Fibroblast of peridontal ligament (primary cell): Measurements from ENCODE around the gene FBXO10.
"Not testable (repeated sequence)": the region's sequence is repeated elsewhere in the genome, so short reads cannot be mapped to it uniquely, and the experiment has no call there.

Experiments used
- DNase-seq: peaks from one replicate; pipeline ENCODE4 v3.0.0-alpha.2; 2010; ENCODE audit errors: extremely low read depth

The FBXO10 gene

DNA sequence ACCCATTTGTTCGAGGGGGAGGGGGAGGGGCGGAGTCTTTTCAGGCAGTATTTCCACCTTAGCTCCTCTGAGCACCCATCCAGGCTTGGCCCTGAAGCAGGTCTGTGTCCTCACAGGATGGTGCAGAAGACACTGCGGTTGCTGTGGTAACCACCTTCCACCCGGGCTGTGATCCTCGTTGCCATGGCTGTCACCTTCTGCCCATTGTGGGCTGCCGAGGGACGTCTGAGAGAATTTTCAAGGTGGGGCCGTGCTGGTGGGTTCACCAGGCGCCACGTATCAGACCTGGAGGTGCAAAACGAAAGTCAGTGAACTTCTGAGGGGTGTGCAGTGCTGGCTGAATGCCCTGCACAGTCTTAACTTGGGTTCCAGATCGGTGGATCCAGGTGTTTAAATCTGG lies 63.7 kb downstream of the FBXO10 start:
- DNase-seq, result no peak

DNA sequence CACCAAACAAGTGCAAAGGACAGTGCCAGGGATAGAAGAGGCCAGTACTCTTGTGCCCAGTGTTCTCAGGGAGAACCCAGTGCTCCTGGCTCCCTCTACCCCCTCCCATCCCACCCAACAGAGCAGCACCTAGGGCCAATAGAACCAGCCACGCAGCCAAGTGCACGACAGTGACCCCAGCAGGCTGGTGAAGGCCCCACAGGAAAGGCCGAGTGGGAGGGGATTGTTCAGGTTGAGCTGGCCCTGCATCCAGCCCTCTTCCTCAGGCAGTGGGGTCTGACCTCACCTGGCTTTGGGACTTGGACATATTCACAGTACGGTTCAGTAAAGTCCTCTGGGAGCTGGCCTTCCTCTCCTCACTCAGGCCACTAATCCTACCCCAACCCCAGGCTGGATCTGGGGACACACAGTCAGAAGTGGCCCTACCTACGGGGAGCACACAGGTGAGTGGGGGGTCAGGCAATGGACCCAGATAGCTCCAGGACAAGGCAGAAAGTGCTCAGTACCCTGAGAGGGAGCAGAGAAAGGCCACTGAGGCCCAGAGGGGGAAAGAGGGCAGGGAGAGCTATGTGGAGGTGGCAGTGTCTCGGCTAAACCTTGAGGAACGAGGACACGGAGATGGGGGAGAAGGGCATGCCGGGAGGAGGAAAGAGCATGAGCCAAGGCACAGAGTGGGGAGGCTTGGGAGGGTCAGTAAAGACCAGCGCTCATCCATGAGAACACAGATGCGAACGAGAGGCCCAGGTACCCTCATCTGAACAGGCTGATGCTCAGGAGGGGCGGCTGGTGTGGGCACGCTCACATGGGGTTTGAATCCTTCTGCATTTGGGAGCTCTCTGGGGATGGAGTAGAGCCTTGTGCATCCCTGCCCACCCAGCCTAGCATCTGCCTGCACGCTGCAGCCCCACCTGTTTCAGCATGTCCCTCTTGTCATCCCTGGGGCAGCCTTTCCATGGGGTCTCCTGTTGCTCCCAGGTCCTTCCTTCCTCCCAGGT lies 64.9 kb downstream of the FBXO10 start:
- no peak for DNase-seq

DNA sequence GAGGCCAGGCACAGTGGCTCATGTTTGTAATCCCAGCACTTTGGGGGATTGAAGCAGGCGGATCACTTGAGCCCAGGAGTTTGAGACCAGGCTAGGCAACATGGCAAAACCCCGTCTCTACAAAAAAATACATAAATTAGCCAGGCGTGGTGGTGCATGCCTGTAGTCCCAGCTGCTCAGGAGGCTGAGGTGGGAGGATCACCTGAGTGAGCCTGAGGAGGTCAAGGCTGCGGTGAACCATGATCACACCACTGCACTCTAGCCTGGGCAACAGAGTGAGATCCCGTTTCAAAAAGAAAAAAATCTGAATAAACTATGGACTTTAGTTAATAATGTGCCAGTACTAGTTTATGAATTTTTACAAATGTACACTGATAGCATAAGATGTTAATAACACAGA lies 66.1 kb downstream of the FBXO10 start:
- DNase-seq, result not testable (repeated sequence)

DNA sequence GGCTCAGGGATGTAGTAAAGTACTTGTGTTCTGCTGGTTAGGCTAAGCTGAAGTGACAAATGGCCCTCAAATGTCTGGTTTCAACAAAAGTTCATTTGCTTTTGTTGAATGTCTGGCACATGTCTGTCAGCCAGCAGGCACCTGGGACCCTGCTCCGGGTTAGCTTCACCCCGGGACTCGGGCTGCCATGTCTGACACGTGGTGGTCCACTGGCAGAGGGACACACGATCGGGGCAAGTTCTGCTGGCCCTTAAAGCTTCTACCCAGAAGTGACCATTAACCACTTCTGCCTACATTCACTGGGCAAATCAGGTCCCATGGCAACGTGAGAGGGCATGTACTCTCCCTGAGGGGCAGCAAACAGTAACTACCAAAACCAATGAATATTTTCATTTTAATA lies 66.6 kb downstream of the FBXO10 start:
- no peak for DNase-seq

DNA sequence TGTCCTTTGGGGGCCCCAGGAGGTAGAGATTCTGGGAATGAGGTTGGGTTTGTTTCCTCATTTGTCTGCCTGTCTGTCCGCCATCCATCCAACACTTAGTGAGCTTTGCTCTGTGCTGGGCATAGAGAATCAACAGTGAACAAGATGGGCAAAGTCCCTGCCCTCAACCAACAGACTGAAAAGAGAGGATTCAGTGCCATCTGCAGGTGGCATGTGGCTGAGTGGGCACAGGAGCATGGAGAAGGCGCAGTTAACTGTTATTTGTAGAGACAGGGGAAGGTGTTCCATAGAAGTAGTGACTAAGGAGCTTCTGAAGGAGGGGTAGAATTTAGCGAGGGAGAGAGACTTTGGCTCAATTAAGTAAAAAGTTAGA lies 67.4 kb downstream of the FBXO10 start:
- no peak for DNase-seq

DNA sequence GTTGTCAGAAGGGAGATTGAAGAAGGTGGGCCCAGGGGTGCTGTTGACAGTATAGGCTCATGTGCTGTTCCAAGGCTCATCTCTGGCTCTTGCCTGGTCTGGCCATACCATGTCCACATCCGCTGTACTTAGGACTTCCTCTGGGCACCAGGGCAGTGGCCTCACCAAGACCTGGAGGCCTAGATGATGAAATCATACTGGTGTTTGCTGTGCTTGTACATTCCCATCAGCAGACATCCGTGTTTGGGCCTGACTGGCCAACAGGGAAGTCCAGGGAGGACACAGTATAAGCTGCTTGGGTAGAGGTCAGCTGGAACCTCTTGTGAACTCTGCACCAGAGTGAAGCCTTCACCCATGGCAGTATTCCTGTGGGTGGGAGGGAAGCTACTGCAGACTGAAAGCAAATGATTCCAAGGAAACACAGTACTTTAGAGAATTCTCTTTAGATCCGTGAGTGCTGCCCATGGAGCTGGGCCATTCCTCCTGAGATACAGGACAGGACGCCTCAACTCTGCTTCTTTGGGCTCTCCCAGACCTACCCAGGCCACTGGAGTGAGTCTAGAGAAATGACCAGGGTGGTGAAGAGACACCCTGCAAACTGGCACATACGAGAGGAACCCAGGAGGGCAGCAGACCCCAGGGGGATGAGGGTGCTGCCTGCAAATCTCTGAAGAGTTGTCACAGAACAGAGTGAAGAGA lies 67.9 kb downstream of the FBXO10 start:
- DNase-seq, result no peak

DNA sequence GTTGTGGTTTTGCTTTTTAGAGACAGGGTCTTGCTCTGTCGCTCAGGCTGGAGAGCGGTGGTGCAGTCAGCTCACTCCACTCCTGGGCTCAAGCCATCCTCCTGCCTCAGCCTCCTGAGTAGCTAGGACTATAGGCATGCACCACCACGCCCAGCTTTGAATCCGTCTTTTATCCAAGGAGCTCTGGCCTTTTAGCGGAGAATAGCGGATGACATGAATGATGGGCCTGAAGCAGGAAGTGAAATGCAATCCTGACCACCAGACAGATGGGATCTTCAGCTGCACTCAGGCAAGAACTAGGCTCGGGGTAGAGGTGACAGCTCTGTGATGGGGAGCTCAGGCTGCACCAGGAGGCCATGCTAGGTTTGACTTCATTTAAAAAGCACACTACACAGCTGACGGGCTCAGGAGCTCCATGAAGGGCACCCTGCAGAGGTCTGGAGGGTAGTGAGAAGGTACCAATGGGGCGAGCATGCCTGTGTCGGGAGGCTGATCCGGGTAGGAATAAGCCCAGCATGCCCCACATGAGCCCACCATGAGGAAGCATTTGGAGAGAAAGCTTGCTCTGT lies 68.5 kb downstream of the FBXO10 start:
- DNase-seq, result no peak

DNA sequence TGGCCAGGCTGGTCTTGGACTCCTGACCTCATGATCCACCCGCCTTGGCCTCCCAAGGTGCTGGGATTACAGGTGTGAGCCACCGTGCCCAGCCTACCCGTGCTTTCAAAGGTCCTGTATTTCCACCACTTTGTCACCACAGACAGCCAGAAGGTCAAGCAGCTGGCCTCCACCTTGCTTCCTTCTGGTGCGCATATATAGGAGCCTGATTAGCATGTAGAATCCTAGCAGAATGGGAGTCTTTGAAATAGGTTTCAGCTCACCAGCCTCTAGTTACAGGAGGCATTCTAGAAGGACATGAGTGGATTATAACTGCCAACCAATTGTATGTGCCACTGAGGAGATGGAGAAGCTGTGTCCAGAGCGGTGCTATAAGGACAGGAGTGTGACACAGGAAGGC lies 71.6 kb downstream of the FBXO10 start:
- no peak for DNase-seq

DNA sequence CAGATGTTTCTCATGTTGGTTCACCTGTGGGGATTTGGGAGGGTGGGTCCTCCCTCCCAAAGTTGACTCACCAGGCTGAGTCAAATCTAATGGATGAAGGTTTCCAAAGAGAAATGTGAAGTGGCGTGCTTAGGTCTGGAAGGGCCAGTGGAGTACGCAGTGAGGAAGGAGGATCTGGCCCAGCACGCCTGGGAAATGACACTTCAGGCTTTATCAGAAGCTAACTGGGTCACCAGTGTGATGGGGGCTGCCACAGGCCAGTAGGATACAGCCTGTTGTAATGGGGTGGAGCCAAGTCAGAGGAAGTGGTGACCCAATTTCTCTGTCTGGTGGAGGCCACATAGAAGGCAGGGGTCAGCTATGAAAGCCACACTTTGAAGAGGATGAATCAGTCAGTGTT lies 72.4 kb downstream of the FBXO10 start:
- DNase-seq, result no peak

DNA sequence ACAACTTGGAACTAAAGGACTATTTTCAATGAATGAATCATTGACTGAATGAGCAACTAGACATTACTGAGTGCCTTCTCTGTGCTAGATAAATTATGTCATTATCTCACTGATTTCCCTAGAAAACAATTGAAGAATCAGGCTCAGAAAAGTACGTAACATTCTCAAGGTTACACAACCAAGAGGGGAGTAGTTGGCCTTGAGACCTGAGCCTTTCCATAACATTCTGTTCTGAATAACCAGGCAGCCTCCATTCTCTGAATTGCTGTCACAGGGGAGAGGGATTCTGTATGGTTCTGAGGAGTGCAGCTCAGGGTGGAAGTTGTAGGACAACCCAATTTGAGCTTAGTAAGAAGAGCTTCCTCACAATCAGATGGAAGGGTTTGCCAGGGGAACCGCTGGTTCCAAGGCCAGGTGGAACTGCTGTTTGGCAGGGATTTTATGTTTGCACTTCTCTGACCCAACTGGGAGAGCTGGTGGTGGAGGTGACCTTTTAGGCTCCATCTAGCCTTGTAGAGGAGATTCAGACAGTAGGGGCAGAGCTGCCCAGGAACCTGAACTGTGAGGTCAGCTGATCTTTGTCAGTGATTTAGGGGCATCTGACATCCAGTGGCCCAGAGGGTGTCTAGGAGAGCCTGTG lies 74.1 kb downstream of the FBXO10 start:
- DNase-seq, result no peak

DNA sequence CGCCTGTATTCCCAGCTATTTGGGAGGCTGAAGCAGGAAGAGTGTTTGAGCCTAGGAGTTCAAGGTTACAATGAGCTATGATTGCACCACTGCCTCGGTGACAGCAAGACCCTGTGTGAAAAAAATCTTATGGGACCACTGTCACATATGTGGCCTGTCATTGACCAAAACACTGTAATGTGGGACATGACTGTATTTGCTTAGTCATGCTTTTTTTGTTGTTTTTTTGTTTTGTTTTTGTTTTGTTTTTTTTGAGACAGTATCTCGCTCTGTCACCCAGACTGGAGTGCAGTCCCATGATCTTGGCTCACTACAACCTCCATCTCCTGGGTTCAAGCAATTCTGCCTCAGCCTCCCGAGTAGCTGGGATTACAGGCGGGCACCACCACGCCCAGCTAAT lies 76.9 kb downstream of the FBXO10 start:
- no peak for DNase-seq

DNA sequence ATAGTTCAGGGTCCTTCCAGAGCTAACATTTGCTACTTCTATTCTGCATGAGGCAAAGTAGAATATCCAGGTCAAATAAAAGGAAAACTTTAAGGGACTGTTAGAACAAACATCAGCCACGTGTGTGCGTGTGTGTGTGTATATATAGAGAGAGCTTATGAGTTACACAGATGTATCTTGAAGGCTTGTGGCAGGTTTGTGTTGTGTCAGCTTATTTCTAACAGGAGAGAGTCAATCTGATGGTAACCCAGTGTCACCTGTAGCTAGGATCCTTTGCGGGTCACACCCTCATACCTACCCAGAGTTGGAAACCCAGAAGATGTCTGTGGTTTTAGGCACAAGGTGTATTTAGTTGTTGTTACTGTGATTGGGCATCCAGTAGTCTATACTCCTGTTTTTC lies 77.7 kb downstream of the FBXO10 start:
- no peak for DNase-seq

DNA sequence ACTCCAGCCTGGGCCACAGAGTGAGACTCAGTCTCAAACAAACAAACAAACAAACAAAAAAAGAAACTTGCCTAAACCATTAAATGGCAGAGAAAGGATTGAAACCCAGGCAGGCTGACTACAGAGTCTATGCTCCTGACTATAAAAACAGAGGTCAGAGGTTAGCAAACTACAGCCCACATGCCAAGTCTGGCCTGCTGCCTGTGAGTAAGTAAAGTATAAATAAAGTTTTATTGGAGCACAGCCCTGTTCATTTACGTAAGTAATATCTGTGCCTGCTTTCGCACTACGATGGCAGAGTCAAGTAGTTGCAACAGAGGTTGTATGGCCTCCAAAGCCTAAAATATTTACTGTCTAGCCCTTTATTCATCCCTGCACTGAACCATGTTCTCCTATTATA lies 78.9 kb downstream of the FBXO10 start:
- DNase-seq, result no peak

DNA sequence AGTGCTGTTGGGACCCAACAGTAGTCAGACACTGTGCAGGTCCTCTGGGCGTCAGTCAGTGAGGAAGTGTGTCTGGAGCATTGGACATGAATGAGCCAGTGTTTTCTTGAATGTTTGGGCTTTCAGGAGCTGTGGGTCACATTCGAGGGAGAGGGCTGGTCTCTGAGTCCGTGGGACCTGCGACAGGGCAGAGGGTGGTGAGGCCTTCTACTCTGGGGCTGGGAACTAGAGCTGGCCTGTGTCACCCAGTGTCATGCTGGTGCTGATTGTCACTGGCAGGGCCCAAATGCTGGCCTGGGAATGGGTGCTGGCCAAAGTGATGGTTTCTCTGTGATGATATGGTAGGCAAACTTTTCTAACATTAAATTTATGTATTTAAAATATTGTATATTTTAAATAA lies 80.2 kb downstream of the FBXO10 start:
- no peak for DNase-seq

DNA sequence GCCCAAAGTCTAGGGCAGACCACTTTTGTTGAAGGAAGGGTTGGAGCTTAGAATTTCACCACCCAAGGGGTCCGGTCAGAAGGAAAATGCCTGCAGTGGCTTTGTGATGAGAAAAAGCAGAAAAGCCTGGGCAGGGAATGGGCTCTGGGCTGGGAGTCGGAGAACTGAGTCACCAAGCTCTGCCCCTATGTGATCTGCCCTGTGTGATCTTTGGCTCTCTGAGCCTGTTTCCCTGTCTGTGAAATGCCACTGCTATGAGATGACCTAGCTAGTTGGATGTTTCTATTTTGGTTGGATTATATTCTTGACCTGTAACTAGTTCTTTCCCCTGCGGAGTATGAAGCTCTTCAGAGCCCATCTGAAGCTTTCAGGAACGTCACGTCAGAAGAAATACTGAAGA lies 80.6 kb downstream of the FBXO10 start:
- no peak for DNase-seq

DNA sequence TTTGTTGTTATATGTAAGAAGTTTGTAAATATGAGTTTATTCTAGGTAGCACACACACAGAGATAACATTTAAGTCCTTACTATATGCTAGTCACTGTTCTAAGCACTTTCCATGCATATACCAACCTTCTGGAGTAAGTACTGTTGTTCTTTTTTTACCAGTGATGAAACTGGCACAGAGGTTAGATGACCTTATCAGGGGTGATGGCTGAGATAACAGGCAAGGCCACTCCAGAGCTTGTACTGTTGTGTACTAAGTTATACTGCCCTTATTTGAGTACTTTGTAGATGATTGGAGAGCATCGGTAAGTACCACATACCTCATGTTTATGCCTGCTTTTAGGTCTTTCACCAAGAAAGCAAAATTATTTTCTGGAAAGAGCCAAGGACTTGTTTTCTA lies 84.2 kb downstream of the FBXO10 start:
- no peak for DNase-seq

DNA sequence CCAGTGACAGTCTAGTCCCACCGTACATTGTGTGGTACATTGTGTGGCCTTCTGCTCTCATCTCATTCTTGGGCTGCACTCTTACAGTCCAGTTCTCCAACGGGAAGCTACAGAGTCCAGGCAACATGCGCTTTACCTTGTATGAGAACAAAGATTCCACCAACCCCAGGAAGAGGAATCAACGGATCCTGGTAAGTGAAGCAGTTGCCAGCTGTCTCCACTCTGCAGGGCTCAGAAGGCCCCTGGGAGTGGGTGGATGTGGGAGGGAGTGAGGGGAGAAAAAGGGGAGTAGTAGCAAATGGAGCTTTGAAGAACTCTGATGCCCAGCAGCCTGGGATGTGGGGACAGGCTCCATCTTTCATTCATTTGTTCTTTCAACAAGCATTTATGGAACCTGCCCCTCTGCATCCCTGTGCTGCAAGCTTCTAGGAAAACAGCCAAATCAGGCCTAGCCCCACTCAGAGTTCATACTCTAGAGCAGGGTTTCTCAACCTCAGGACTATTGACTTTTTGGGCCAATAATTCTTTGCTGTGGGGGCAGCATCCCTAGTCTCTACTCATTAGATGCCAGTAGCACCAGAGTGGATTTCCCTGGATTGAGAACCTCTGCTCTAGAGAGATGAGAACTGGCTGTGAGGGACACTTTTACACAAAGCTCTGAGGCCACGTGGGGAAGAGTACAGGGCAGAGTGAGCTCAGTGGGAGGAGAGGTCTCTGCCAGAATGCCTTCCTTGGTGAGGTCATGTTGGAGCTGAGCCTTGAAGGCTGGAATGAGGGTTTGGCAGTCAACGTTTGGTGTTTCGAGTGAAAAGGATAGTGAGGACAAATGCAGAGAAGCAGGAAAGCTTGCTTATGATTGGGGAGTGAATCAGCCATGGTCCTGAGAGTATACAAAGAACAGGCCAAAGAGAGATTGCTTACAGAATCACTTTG lies 89.3 kb downstream of the FBXO10 start:
- DNase-seq, result peak; percentile 98

DNA sequence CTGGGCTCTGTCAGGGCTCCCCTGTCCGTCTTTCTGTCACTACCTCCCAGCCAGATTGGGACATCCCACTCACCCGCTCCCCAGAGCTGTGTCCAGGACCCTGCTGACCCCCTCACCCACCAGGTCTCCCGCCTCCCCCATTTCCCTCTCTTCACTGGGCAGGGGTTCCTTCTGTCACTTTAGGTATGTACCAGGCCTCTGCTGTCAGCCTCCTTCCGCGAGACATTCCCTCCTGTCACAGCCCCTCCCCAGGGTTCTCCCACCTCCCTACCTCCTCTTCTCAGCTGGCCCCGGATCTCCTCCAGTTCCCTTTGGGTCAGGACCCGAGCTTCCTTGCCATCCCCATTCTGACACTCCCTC lies 89.9 kb downstream of the FBXO10 start:
- no peak for DNase-seq

DNA sequence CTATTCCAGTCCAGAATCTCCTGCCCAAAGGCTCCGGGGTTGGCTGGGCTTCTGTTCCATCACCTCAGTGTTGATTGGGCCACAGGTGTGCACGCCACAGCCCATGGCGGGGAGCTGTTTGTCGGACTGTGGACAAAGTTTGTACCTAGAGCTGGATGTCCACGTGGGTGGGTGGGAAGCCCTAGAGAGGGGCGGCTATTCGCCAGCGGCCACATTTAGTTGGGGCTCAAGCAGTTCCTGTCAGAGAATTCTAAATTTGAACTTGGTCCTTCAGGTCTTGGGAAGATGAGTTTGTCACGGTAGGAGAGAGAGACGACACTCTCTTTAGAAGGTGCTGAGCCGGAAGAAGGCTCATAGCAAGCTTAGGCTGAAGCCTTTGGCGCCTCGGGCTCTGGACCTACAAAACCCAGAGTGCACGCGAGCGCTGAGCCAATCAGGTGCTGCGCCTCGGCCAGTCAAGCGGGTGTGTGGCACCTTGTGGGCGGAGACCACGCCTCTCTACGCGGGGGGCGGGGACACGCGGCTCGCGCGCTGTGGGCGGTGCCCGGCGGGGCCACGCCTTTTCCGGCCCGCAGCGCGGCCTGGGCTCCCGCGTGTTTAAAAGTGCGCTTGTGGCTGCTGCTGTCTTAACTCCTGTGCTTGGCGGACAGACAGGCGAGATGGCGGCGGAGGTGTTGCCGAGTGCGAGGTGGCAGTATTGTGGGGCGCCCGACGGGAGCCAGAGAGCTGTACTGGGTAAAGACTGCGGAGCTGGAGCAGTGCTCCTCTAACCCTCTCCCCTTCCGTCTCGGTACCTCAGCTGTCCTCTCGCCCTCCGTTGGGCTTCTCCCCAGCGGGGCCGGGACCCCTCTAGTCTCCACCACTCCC lies 90.6 kb downstream of the FBXO10 start, which contains the start of gene POLR1E:
Gene POLR1E, plus strand, starts transcription at position 560 of the 867 bp plus-strand sequence. Its CDS starts 100 bp downstream, at position 660.
- peak; percentile 81 for DNase-seq

DNA sequence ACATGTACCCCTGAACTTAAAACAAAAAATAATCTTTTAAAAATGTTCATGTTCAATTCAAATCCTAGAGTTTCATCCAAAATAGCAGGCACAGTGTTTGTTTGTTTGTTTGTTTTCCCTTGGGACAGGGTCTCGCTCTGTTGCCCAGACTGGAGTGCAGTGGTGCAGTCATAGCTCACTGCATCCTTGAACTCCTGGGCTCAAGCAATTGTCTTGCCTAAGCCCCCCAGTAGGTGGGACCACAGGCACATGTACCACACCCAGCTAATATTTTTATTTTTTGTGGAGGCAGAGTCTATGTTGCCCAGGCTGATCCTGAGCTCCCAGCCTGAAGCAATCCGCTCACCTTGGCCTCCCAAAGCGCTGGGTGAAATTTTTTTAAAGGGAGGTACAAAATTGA lies 95.4 kb downstream of the FBXO10 start:
- no peak for DNase-seq
